Right forelimb (tissue), 1 donor: Measurements from ENCODE around the gene MT1H.
A peak's percentile ranks its signal among the peaks of the same experiment; 100 is the strongest.
"Not testable (repeated sequence)": the region's sequence is repeated elsewhere in the genome, so short reads cannot be mapped to it uniquely, and the experiment has no call there.

Experiments
- DNase-seq: peaks from one replicate; pipeline ENCODE4 v3.0.0-alpha.2; 2018

The MT1H gene

DNA sequence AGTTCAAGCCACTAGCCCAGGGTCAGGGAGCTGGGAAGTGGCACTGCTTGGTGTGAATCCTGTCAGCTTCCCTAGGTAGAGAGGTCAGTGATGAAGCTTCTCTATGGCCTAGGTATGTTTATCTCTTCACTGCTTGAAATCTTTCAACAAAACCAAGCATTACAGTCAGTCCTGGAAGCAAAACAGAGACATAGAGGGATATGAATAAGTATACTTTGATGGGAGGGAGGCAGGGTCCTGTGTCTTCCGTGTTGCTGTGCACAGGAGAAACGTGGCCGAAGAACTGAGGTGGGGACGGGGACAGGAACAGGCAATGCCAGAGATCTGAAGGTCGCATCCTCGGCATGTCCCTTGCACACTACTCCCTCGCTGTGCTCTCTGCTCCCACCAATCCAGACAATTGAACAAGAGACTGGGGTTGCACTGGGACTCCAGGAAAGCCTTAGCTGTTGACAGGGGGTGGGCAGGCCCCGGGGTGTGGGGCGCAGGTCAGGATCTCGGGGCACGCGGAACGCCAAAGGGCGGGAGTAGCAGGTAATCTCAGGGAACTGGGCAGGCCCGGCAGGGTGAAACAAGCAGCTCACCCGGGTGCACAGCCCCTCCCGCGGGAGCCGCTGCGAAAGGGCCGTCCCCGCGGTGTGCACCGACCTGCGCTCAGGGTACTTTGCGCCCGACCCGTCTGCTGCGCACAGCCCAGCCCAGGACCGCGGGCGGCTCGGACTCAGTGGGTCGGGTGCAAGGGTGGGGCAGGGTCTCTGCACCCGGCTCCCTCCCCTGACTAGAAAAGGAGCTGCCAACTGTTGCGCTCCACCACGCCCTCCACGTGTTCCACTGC, at the start of gene MT1H:
Gene MT1H (plus strand): TSS at position 810 of the 835 bp plus-strand sequence. CDS start 71 bp downstream, outside the sequence.
- DNase-seq = no peak

DNA sequence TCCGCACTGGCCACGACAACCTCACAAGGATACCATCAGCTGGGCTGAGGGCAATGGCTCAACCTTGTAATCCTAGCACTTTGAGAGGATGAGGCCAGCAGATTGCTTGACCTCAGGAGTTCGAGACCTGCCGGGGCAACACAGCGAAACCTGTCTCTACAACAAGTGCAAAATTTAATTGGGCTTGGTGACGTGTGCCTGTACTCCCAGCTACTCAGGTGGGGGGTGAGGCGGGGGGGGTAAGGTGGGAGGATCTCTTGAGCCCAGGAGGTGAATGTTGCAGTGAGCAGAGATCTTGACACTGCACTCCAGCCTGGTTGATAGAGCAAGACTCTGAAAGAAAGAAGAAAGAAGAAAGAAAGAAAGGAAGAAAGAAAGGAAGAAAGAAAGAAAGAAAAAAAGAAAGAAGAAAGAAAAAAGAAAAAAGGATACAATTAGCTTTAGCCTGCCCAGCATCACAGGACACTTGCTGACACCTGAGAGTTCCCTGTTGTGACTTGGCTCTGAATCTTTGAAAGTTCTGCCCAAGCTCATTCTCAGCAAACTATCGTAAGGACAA, 49.2 kb upstream of the MT1H start:
- no peak for DNase-seq

- DNase-seq = not testable (repeated sequence)
Measured at GRCh38 chr16:56621665-56622445, 47.8 kb upstream of the MT1H start.

DNA sequence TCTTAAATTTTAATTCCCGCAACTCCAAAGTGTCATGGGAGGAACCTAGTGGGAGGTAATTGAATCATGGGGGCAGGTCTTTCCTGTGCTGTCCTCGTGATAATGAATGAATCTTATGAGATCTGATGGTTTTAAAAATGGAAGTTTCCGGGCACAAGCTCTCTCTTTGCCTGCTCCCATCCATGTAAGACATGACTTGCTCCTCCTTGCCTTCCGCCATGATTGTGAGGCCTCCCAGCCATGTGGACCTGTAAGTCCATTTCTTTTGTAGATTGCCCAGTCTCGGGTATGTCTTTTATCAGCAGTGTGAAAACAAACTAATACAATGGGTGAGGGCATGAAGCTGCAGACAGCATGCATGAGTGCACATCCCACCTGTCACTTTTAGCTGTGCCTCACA, 46.4 kb upstream of the MT1H start:
- DNase-seq = not testable (repeated sequence)

DNA sequence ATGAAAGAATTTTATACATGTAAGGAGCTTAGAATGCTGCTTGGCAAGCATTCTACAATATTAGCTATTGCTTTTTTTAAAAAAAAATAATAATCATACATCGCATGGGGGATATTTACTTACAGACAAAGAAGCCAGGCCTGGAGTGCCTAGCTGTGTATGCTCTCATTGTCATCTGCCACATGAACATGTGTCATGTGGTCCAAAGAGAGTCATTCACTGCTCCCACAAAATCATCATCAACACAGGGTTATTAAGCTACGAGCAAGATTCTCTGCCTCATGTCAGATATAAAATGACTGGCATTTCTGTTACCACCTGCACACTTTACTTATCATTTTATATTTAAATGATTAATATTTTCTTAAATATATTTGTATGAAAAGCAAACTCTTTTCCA, 46.0 kb upstream of the MT1H start:
- DNase-seq = no peak

DNA sequence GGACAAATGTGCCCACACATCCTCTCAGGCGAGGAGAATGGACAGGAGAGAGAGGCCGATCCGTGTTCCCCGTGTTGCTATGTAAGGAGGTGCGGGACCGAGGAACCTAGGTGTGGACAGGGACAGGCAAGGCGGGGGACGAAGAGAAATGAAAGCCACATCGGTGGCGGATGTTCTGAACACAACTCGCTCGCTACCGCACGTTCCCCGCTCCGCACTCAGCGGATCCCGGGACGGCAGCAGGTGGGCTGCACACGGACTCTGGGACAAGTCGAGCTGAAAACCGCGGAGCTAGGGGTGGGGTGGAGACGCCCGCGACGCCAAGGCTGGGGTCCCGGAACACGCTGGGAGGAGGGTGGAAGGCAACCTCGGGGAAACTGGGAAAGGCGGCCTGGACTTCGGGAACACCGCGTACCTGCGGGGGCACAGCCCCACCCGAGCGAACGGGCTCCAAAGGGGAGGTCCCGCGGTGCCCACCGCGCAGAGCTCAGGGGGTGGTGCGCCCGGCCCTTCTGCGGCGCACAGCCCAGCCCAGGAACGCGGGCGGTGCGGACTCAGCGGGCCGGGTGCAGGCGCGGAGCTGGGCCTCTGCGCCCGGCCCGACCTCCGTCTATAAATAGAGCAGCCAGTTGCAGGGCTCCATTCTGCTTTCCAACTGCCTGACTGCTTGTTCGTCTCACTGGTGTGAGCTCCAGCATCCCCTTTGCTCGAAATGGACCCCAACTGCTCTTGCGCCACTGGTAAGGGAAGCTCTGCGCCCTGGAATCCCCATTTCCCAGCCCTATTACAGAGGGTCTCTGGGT, 44.3 kb upstream of the MT1H start, which contains the start of gene MT1E:
Gene MT1E (plus strand): TSS at position 642 of the 803 bp plus-strand sequence. CDS start 71 bp downstream, at position 713.
- peak; percentile 79 for DNase-seq

- DNase-seq = no peak
Measured at GRCh38 chr16:56625943-56626654, 43.5 kb upstream of the MT1H start.

DNA sequence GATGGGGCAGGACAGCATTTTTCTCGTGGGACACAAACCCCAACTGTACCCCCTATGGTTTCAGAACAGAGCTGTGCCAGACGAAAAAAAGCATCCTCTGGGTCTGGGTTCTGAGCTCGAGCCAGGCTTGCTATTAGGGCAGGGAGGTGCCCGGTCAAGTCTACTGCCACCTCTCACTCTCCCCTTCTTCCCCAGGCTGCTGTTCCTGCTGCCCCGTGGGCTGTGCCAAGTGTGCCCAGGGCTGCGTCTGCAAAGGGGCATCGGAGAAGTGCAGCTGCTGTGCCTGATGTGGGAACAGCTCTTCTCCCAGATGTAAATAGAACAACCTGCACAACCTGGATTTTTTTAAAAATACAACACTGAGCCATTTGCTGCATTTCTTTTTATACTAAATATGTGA, 42.9 kb upstream of the MT1H start:
- no peak for DNase-seq

- DNase-seq = no peak
Measured at GRCh38 chr16:56628486-56629350, 40.9 kb upstream of the MT1H start.

DNA sequence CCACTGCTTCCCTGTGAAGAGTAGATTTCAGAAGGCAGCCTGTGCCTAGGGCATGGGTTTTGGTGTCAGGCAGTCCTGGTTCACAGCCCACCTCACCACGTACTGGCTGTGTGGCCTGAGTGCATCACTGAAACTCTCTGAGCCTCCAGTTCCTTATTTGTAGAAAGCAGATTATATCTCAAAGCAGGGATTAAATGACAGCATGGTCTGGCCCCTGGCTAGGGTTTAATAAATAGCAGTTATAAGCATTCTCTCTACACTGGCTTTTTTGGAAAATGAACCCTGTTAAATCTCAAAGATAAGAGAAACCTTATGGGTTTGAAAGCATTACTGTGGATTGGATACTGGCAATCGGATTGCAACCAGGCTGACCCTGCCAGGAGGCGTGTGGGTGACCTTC, 40.1 kb upstream of the MT1H start:
- no peak for DNase-seq

GRCh38 chr16:56630134-56630533, 39.5 kb upstream of the MT1H start:
- DNase-seq = no peak

DNA sequence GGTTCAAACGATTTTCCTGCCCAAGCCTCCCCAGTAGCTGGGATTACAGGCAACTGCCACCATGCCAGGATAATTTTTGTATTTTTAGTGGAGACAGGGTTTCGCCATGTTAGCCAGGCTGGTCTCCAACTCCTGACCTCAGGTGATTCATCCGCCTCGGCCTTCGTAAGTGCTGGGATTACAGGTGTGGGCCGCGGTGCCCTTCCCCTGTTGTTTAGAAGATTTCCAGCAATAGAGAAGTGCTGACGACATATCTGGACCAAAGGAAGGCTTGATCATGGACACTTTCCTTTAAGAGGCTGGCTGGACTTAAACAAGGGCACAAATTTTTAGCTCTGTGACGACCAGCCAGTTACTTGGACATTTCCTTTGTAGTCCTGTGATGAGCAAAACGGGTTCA, 38.4 kb upstream of the MT1H start:
- DNase-seq = no peak

DNA sequence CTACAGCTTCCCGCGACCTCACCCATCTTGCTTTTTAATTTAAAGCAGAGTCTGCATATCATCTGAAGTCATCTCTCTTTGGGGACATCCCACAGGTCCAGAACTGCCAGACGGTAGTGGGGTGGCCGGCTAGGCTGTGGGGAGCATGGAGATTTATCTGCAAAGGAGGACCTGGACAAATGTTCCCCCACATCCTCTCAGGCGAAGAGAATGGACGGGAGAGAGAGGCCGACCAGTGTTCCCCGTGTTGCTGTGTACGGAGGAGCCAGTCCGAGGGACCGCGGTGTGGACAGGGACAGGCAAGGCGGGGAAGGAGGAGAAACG, 37.8 kb upstream of the MT1H start:
- peak; percentile 57 for DNase-seq

- peak; percentile 66 for DNase-seq
Measured at GRCh38 chr16:56632156-56632847, 37.3 kb upstream of the MT1H start, which contains the start of gene MT1M. TSS of gene MT1M (plus strand) at chr16:56632659. CDS start at chr16:56632732, 73 bp downstream.

DNA sequence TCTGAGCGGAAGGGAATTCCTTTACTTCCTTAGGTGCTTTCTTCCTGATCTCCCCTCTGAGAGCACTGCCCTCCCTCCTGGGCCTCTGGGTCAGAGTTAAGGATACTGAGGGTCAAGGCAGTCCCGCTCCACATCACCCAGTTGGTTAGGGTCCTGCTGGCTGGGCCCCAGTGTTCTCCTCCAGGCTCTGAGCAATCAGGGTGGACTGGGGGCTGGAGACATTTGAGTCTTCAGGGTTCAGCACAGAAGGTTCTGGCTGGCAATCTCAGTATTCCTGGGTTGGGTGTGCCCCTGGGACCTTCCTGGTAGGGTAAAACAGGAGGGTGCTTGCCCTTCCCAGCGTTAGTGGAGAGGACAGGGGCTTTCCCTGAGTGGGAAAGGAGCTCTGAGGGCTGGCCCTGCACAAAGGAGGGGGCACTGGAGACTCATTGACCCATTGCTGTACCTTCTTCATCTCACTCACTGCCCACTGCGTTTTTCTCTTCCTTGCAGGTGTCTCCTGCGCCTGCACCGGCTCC, 36.7 kb upstream of the MT1H start:
- no peak for DNase-seq

- no peak for DNase-seq
Measured at GRCh38 chr16:56633535-56633934, 36.1 kb upstream of the MT1H start.

GRCh38 chr16:56634715-56635440, 34.7 kb upstream of the MT1H start:
- no peak for DNase-seq

DNA sequence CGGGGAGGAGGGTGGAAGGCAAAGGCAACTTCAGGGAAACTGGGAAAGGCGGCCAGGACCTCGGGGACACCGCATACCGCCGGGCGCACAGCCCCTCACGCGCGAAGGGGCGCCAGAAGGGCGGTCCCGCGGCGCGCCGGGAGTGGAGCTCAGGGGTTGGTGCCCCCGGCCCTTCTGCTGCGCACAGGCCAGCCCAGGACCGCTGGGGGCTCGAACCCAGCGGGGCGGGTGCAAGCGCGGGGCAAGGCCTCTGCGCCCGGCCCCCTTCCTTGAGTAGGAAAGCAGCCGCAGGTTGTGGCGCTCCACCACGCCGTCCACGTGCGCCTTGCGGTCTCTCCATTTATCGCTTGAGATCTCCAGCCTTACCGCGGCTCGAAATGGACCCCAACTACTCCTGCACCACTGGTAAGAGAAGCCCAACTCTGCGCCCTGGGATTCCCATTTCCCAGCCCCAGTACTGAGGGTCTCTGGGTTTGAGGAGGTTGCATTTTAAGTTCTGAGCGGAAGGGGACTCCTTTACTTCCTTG, 34.1 kb upstream of the MT1H start:
- DNase-seq = no peak
